ENCODE data around the gene ATP9B.

DNA sequence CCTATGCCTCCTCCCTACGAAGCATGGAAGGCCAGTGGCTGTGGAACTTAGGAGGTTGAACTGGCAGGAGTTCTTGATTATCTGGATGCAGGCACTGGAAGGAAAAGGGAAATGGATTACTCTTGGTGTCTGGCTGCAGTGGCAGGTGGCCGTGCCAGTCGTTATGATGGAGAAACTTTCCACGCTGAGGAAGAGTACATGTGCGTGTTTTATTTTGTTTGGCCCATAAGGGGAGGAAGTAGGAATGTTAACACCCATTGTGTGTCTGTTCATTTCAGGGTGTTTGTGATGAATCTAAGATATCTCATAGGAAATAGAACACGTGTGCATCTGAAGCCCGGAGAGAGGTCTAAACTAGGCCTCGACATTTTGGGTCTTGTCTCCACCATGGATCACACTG, 203.7 kb downstream of the ATP9B start:
- TF ChIP-seq, protein P1, sequence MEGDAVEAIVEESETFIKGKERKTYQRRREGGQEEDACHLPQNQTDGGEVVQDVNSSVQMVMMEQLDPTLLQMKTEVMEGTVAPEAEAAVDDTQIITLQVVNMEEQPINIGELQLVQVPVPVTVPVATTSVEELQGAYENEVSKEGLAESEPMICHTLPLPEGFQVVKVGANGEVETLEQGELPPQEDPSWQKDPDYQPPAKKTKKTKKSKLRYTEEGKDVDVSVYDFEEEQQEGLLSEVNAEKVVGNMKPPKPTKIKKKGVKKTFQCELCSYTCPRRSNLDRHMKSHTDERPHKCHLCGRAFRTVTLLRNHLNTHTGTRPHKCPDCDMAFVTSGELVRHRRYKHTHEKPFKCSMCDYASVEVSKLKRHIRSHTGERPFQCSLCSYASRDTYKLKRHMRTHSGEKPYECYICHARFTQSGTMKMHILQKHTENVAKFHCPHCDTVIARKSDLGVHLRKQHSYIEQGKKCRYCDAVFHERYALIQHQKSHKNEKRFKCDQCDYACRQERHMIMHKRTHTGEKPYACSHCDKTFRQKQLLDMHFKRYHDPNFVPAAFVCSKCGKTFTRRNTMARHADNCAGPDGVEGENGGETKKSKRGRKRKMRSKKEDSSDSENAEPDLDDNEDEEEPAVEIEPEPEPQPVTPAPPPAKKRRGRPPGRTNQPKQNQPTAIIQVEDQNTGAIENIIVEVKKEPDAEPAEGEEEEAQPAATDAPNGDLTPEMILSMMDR (IDR thresholded peaks at IDR 0.05 in 2 of 3, conservative IDR thresholded peaks at IDR 0.05 in 1 of 3; ENCODE audit: control insufficient read depth in 2 of 3, extremely low read depth in 1 of 3, insufficient read depth in 1 of 3, low read depth in 3 of 3, low read length in 3 of 3): no peak
- no peak for TF ChIP-seq EZH2 (IDR thresholded peaks at IDR 0.05; ENCODE audit: borderline replicate concordance, control insufficient read depth, low read depth, low read length)
- TF ChIP-seq CHD2 (IDR thresholded peaks at IDR 0.05; ENCODE audit: borderline replicate concordance, low read depth, low read length): no peak
- TF ChIP-seq IKZF2 (IDR thresholded peaks at IDR 0.05): no peak
- no peak for TF ChIP-seq YBX1 (IDR thresholded peaks at IDR 0.05)
- no peak for TF ChIP-seq POLR2A (IDR thresholded peaks at IDR 0.05; ENCODE audit: low read depth, low read length)
- TF ChIP-seq POLR2AphosphoS5 (IDR thresholded peaks at IDR 0.05; ENCODE audit: low read length): no peak
- no peak for TF ChIP-seq EGR1 (IDR thresholded peaks at IDR 0.05; ENCODE audit: borderline replicate concordance in 1 of 2, low read depth in 2 of 2, low read length in 2 of 2)
- no peak for TF ChIP-seq SP1 (IDR thresholded peaks at IDR 0.05; ENCODE audit: low read depth, low read length)
- no peak for TF ChIP-seq ZNF384 (IDR thresholded peaks at IDR 0.05; ENCODE audit: borderline replicate concordance, low read depth, low read length)
